Stimulated activated CD4-positive, alpha-beta T cell treated with anti-CD3 and anti-CD28 coated beads, TNF-alpha, amount 100 ng/mL, for 48 hours (primary cell): ENCODE results near the gene TTC17.
"Not testable (repeated sequence)": the region's sequence is repeated elsewhere in the genome, so short reads cannot be mapped to it uniquely, and the experiment has no call there.

Source experiments
- DNase-seq, 3 donors: peaks; one replicate each; pipeline ENCODE4 v3.0.0-alpha.2; 2020; ENCODE audit warnings: low read depth in 3 of 3

The TTC17 gene

GRCh38 chr11:43381802-43382201, 23.1 kb downstream of the TTC17 start:
- no peak for DNase-seq

GRCh38 chr11:43382614-43383013, 23.9 kb downstream of the TTC17 start:
- DNase-seq = no peak

DNA sequence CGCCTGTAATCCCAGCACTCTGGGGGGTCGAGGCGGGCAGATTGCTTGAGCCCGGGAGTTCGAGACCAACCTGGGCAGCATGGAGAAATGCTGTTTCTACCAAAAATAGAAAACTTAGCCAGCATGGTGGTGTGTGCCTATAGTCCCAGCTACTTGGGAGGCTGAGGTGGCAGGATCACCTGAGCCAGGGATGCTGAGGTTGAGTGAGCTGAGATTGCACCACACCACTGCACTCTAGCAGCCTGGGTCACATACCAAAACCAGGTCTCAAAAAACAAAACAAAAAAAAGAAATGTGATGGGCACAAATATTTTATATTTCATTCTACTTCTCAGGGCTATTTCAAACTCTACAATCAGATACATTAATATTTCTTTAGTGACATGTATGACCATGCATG, 25.7 kb downstream of the TTC17 start:
- DNase-seq = no peak

DNA sequence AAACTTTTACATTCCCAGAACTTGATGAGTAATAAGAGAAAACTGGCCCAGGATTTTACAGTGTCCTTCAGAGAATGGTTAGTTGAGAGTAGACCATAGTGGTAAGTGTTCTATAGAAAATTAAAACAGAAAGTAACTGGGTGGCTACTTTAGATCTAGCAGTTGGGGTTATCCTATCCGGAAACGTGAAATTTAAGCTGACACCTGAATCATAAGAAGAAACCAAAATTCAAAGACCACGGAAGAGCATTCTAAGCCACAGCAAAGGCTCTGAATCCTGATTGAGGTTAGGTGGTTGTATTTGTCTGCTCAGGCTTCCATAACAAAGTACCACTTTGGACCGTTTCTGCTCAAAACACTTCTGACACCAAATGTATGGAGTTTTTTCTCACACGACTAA, 34.0 kb downstream of the TTC17 start:
- DNase-seq = no peak

DNA sequence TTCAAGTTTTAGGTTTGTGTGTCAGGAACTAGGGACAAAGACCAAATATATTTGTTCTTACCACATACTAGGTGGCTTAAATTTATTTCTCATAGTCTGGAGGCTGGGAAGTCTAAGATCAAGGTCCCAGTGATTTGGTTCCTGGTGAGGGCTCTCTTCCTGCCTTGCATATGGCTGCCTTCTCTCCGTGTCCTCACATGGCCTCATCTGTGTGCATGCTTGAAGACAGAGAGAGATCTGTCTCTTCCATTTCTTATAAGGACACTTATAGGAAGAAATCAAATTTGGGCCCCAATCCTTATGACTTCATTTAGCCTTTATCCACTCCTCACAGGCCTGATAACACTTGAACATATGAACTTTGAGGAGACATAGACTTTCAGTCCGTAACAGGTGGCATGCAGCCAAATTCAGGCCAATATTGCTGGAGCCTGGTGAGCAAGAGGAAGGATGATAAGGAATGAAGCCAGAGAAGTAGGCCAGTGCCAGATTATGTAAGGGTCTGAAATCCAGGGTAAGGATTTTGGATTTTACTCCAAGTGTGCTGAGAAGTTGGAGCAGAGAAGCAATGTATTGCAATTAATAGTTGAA, 35.1 kb downstream of the TTC17 start:
- no peak for DNase-seq

GRCh38 chr11:43396617-43397016, 37.9 kb downstream of the TTC17 start:
- no peak for DNase-seq

DNA sequence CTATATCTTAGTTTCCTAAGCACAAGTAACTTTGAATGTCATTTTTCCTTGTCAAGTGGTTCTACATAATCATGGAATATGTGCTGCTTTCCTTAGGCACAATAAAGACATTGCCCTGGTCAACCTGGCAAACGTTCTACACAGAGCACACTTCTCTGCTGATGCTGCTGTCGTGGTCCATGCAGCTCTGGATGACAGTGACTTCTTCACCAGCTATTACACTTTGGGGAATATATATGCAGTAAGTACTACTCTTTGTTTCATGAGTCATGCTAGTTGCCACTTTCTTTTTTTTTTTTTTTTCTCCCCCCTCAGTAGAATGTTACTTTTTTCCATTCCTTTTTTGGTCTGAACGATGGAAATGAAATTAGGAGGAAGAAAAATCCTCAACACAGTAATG, 38.5 kb downstream of the TTC17 start:
- no peak for DNase-seq

GRCh38 chr11:43399983-43400630, 41.4 kb downstream of the TTC17 start:
- DNase-seq = peak in 1 of 3 donors; percentile 20

DNA sequence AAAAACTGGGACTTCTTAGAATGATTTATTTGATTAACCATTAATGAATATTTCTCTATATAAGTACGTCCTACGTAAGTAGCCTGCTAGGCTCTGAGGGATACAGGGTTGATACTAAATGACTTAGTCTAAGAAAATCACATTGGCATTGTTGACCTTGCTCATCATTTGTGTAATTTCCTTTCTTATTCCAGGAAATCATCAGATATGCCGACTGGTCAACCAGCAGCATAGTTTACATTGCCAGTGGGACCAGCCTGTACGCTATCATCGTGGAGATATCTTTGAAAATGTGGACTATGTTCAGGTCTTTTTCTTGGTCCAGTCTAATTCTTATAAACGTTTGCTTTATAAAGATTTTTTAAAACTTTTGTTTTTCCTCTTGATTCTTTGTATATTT, 42.5 kb downstream of the TTC17 start:
- no peak for DNase-seq

DNA sequence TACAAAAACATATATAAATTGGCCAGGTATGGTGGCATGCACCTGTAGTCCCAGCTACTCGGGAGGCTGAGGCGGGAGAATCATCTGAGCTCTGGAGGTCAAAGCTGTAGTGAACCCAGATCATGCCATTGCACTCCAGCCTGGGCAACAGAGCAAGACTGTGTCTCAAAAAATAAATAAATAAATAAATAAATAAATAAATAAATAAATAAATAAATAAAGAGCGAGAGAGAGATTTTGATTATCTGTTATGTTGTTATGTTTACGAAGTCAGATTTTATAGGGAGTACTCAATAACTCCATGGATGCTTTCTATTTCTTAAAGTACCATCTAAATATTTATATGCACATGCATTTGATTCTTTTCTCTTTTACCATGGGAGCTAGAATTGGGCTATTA, 43.1 kb downstream of the TTC17 start:
- not testable (repeated sequence) for DNase-seq

DNA sequence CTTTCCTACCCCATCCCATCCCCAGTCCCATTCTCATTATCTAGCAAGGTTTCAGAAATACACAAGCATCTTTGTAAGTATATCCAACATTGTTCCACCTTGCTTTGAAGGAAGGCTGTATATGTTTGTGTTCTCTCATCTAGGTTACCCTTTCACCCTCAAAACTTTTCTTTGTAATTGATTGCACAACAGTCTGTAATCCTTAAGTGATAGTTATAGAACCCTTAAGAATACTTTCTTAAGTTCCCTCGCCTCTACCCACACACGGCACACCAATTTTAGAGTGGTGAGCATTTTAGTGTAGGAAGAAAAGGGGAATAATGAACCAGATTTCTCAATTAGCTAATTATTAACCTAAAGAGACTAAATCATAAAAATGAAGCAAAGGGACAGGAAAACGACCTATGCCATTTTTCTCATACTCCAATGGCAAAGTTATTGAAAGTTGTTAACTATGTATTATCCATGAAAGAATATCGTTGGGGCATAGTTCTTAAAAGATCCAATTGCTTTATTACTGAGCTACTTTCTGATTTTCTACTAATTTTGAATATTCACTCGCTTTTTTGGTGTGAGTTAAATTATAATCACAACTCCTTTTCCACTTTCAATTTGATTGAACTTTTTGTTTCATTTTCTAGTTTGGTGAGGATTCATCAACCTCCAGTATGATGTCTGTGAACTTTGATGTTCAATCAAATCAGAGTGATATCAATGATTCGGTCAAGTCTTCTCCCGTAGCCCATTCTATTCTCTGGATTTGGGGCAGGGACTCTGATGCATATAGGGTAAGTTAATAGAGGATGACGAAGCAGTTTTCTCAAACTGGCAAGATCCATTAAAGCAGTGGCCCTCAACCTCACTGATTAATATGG, 44.9 kb downstream of the TTC17 start:
- DNase-seq = no peak

GRCh38 chr11:43404406-43404805, 45.7 kb downstream of the TTC17 start:
- no peak for DNase-seq

GRCh38 chr11:43404836-43405479, 46.2 kb downstream of the TTC17 start:
- DNase-seq = no peak

DNA sequence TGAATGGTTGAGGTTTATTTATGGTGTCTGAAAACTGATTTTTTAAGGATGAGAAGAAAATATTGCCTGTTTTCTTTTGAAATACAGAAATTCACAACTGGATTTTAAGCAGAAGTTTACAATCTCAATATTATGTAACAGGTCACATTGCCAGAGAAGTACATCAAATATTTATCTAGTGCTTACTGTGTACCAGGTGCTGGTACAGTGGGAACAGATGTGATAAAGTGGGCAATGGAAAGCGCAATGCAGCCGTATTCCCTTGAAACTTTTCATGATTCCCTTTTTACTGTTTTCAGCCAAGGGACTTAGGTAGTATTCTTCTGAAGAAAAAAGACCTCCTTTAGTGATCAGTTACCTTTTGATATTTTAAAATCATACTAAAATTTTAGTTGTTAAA, 49.6 kb downstream of the TTC17 start:
- DNase-seq = no peak

DNA sequence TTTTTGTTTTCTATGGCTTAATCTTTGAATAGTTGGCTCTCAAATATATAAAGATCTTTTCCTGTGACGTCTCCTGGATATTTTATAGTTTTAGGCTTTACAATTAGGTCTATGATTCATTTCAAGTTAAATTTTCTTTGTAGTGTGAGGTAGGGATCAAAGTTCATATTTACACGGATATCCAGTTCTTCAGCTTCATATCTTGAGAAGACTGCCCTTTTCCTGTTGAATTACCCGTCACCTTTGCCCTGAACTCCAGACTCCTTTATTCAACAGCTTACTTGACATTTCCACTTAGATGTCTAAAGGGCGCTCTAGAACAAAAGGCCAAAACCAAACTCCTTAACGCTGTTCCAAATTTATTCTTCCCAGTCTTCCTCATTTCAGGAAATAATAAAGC, 51.7 kb downstream of the TTC17 start:
- no peak for DNase-seq

DNA sequence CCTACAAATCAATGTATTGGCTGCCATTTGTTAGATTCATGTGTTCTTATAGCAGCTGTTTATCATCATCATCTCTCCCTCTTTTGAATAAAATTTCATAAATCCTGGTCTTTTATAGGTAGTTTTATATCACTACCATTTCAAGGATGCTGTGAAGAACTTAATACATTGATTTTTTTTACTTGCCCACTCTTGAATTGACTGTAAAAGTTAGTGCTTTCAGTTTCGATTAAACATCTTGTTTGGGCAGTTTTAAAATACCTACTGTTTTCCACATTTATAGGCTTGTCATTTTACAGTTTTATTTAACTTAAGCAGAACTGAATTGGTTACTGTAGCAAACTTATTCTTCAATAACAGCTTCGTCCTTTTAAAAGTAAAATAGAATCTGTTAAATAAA, 59.5 kb downstream of the TTC17 start:
- DNase-seq = no peak

DNA sequence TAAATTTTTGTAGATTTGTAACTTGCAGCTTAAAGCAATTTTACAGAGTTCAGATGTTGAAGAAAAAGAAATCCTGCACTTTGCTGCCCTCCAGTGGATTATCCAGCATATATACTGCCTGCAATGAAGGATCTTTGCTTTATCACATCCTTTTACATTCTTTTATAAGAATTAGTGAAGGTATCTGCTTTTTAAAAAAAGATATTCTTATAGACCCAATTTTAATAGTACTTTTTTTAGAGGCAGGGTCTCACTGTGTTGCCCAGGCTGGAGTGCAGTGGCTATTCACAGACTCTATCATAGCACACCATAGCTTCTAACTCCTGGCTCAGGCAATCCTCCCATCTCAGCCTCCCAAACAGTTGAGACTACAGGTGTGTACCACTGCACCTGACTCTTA, 60.7 kb downstream of the TTC17 start:
- DNase-seq = no peak

GRCh38 chr11:43427971-43428370, 69.3 kb downstream of the TTC17 start:
- no peak for DNase-seq

- DNase-seq = not testable (repeated sequence)
Measured at GRCh38 chr11:43430916-43431315, 72.2 kb downstream of the TTC17 start.

- DNase-seq = no peak
Measured at GRCh38 chr11:43434893-43435292, 76.2 kb downstream of the TTC17 start.

DNA sequence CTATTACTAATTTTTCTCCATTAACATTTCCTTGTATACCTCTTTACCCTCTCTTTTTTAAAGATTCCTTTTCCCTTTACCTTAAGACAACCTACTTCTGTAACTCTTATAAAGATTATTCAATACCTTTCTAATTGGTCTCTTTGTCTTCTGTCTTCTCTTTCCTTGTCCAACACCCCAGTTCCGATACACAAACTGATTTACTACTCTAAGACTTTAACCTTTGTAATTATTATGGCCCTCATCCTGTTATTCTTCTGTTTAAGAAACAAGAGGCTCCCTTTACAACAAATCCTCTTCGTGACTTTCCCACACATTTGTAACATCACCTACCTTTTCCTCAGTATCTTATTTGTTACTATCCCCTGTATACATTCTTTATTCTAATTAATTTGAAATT, 81.8 kb downstream of the TTC17 start:
- DNase-seq = no peak

DNA sequence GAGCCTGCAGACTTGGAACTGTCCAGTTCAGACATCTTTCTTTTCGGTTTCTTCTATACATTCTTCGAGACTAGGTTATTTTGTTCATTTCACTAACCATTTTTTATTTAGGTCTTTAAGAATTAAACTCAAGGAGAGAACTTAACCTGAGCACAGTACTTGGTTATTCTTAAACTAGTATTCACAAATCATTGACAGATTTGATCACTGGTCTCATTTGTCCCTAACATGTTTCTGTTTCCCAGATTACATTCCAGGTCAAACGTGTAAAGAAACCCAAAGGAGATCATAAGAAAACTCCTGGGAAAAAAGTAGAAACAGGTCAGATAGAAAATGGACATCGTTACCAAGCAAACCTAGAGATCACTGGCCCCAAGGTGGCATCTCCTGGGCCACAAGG, 85.1 kb downstream of the TTC17 start:
- no peak for DNase-seq

- no peak for DNase-seq
Measured at GRCh38 chr11:43447151-43447550, 88.4 kb downstream of the TTC17 start.
